SK-N-SH (cell line): ENCODE results near the gene RABGGTA. TPM values are rescaled to one million over a fixed set of nuclear protein-coding genes. Genes with fewer than 3 reads are reported as not detected.

Experiments
- CTCF ChIA-PET: fragments of 300-600, 350-600 bp; formaldehyde crosslinking; extraction: SDS; loops from one replicate; lab custom pipeline; 2021; lab: Yijun Ruan, JAX
- POLR2A ChIA-PET: fragments of 350-600 bp; sonication (Branson Sonifier 250); formaldehyde crosslinking; extraction: SDS; loops from one replicate; lab custom pipeline; 2020; ENCODE audit warnings: antibody characterized with exemption, inconsistent platforms; lab: Yijun Ruan, JAX
- DNase-seq: peaks from one replicate; pipeline ENCODE4 v3.0.0; 2012
- H2AFZ ChIP-seq: fragments of 200-600 bp; sonication (generic); 2 replicates; pipeline ENCODE4 v1.8.1; 2016; ENCODE audit warnings: antibody characterized with exemption, mild to moderate bottlenecking, low read depth
- H3F3A ChIP-seq: fragments of 200-600 bp; sonication (generic); replicated peaks from 2 replicates; pipeline ENCODE3; 2016; ENCODE audit warnings: antibody characterized with exemption, mild to moderate bottlenecking; ENCODE audit not compliant: insufficient read depth
- H3K27ac ChIP-seq, 2 experiments: fragments of 200-500 bp in 1 of 2; fragments of 200-600 bp in 1 of 2; sonication (Bioruptor generic) in 1 of 2; sonication (generic), shearing (Covaris generic) in 1 of 2; 2 replicates each; pipeline versions ENCODE4 v1.5.1 to v1.6.1; 2014 to 2016; ENCODE audit warnings: low read depth in 2 of 2, inconsistent platforms in 1 of 2, low read length in 1 of 2, mild to moderate bottlenecking in 1 of 2, mixed read lengths in 1 of 2
- H3K27me3 ChIP-seq: fragments of 200-600 bp; sonication (generic), shearing (Covaris generic); 2 replicates; pipeline ENCODE4 v1.6.1; 2016; ENCODE audit warnings: mixed run types; ENCODE audit not compliant: insufficient read depth
- H3K36me3 ChIP-seq, 2 experiments: fragments of 200-500 bp in 1 of 2; fragments of 200-600 bp in 1 of 2; sonication (Bioruptor generic) in 1 of 2; sonication (generic) in 1 of 2; replicated peaks in 1 of 2; 2 replicates each; pipeline versions ENCODE3 to v1.5.1; 2014 to 2016; ENCODE audit warnings: low read length in 1 of 2, mild to moderate bottlenecking in 1 of 2; ENCODE audit not compliant: insufficient read depth in 2 of 2, control insufficient read depth in 1 of 2
- H3K4me1 ChIP-seq, 2 experiments: fragments of 200-500 bp in 1 of 2; fragments of 200-600 bp in 1 of 2; sonication (Bioruptor generic) in 1 of 2; sonication (generic), shearing (Covaris generic) in 1 of 2; 2 replicates each; pipeline versions ENCODE4 v1.5.1 to v1.6.1; 2014 to 2016; ENCODE audit warnings: low read depth in 1 of 2, low read length in 1 of 2, mixed run types in 1 of 2; ENCODE audit not compliant: insufficient read depth in 2 of 2, control insufficient read depth in 1 of 2
- H3K4me2 ChIP-seq: fragments of 200-600 bp; sonication (generic), shearing (Covaris generic); 2 replicates; pipeline ENCODE4 v1.6.1; 2017; ENCODE audit warnings: mixed run types
- H3K4me3 ChIP-seq, 2 experiments: fragments of 200-500 bp in 1 of 2; fragments of 200-600 bp in 1 of 2; sonication (Bioruptor generic) in 1 of 2; sonication (generic), shearing (Covaris generic) in 1 of 2; 2 replicates each; pipeline versions ENCODE4 v1.5.1 to v1.8.1; 2014 to 2016; ENCODE audit warnings: low read depth in 2 of 2, inconsistent platforms in 1 of 2, low read length in 1 of 2, mild to moderate bottlenecking in 1 of 2, mixed read lengths in 1 of 2, moderate library complexity in 1 of 2
- H3K79me2 ChIP-seq: fragments of 200-600 bp; sonication (generic); 2 replicates; pipeline ENCODE4 v1.8.1; 2017; ENCODE audit warnings: mild to moderate bottlenecking; ENCODE audit not compliant: insufficient read depth
- H3K9ac ChIP-seq: fragments of 200-600 bp; sonication (generic); 2 replicates; pipeline ENCODE4 v1.6.1; 2017; ENCODE audit warnings: mixed run types
- H3K9me2 ChIP-seq: fragments of 200-600 bp; sonication (generic); 2 replicates; pipeline ENCODE4 v1.6.1; 2017; ENCODE audit warnings: mixed run types
- H3K9me3 ChIP-seq: fragments of 200-600 bp; sonication (generic); 2 replicates; pipeline ENCODE4 v1.6.1; 2017; ENCODE audit warnings: mixed run types, mild to moderate bottlenecking, moderate library complexity
- H4K20me1 ChIP-seq: fragments of 200-600 bp; sonication (generic); 2 replicates; pipeline ENCODE4 v1.6.1; 2017; ENCODE audit warnings: mild to moderate bottlenecking, mixed run types; ENCODE audit not compliant: insufficient read depth
- CTCF ChIP-seq: fragments of 200-600 bp; sonication (generic); IDR thresholded peaks from 2 replicates; pipeline ENCODE4 v1.6.1; 2017; ENCODE audit warnings: antibody characterized with exemption, mild to moderate bottlenecking, moderate library complexity
- EP300 ChIP-seq, 2 experiments: IDR thresholded peaks; 2 replicates each; pipeline versions ENCODE4 v1.4.0 to v1.6.1; 2012; ENCODE audit warnings: borderline replicate concordance in 1 of 2, low read depth in 1 of 2, low read length in 1 of 2
- FOSL2 ChIP-seq: IDR thresholded peaks from 2 replicates; pipeline ENCODE4 v1.4.0; 2012; ENCODE audit warnings: low read depth, mild to moderate bottlenecking, moderate library complexity, borderline replicate concordance
- FOXM1 ChIP-seq: IDR thresholded peaks from 2 replicates; pipeline ENCODE4 v1.4.0; 2012; ENCODE audit warnings: low read depth, mild to moderate bottlenecking
- MEF2A ChIP-seq: IDR thresholded peaks from 2 replicates; pipeline ENCODE4 v1.4.0; 2012; ENCODE audit warnings: low read depth, borderline replicate concordance
- NRF1 ChIP-seq: IDR thresholded peaks from 2 replicates; pipeline ENCODE4 v1.6.1; 2012; ENCODE audit warnings: low read depth, mild to moderate bottlenecking, low read length
- RAD21 ChIP-seq: IDR thresholded peaks from 2 replicates; pipeline ENCODE4 v1.6.1; 2012; ENCODE audit warnings: mild to moderate bottlenecking, low read length
- RFX5 ChIP-seq: IDR thresholded peaks from 2 replicates; pipeline ENCODE4 v1.6.1; 2012; ENCODE audit warnings: mild to moderate bottlenecking, improper control_type of control experiment, low read length
- SMC3 ChIP-seq: IDR thresholded peaks from 2 replicates; pipeline ENCODE4 v1.6.1; 2012; ENCODE audit warnings: low read depth, low read length, improper control_type of control experiment
- TAF1 ChIP-seq: IDR thresholded peaks from 2 replicates; pipeline ENCODE4 v1.6.1; 2012; ENCODE audit warnings: low read depth, mild to moderate bottlenecking, low read length, moderate library complexity, borderline replicate concordance
- TCF12 ChIP-seq: IDR thresholded peaks from 2 replicates; pipeline ENCODE4 v1.4.0; 2012
- USF1 ChIP-seq: IDR thresholded peaks from 2 replicates; pipeline ENCODE4 v1.4.0; 2012; ENCODE audit warnings: low read depth, borderline replicate concordance
- WGBS: methylation state at CpG from one replicate; pipeline ENCODE4 v1.1.6; 2017; ENCODE audit warnings: low lambda C conversion rate; 5-methylcytosine and 5-hydroxymethylcytosine counted together
- polyA plus RNA-seq, 3 experiments: library from polyadenylated mRNA; depleted of rRNA; stranded (reverse); fragments of >200 nt; gene quantifications; 2 replicates each; pipeline ENCODE4 v1.2.3, GENCODE V29; 2012
- TF ChIP-seq, protein P1 (sequence below): IDR thresholded peaks from 2 replicates; pipeline ENCODE4; 2012
- TF ChIP-seq, protein P2 (sequence below): fragments of 150-350 bp; IDR thresholded peaks from 2 replicates; pipeline ENCODE4 v1.6.1; 2016; ENCODE audit warnings: mild to moderate bottlenecking, low read depth, low read length
- TF ChIP-seq, protein P3 (sequence below): IDR thresholded peaks from 2 replicates; pipeline ENCODE4 v1.4.0; 2012; ENCODE audit warnings: low read depth

RABGGTA gene
- polyA plus RNA-seq, 1 of the 3 experiments (the other 2 are of a cell fraction) = 59.4 TPM

GRCh38 chr14:24310265-24310645, 38.9 kb upstream of the RABGGTA start (continued):
- TF ChIP-seq FOXM1 (no peak), TAF1 (no peak)
- TF ChIP-seq, protein P1, sequence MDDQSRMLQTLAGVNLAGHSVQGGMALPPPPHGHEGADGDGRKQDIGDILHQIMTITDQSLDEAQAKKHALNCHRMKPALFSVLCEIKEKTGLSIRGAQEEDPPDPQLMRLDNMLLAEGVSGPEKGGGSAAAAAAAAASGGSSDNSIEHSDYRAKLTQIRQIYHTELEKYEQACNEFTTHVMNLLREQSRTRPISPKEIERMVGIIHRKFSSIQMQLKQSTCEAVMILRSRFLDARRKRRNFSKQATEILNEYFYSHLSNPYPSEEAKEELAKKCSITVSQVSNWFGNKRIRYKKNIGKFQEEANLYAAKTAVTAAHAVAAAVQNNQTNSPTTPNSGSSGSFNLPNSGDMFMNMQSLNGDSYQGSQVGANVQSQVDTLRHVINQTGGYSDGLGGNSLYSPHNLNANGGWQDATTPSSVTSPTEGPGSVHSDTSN = no peak

GRCh38 chr14:24309538-24310264, 38.3 kb upstream of the RABGGTA start, which contains the start of gene LTB4R2:
TSS of gene LTB4R2 (plus strand) at chr14:24310140. CDS start at chr14:24310665, 525 bp downstream.
- Histone ChIP-seq H3K36me3 (peaks cover 6 to 49% of the 10 kb centered on the region in 2 experiments), H3K4me2 (no peak within 1 kb of the TSS), H3F3A (peaks cover 4% of the 10 kb centered on the region), H3K4me3 (no peak within 1 kb of the TSS), H3K79me2 (no peaks in the 10 kb centered on the region), H3K9ac (no peak within 1 kb of the TSS), H4K20me1 (no peaks in the 10 kb centered on the region), H3K9me2 (no peaks in the 10 kb centered on the region), H2AFZ (no peak within 1 kb of the TSS), H3K27ac (no peak within 1 kb of the TSS), H3K4me1 (peaks cover 0 to 2% of the 10 kb centered on the region in 2 experiments; a peak in 1 of 4 replicates), H3K27me3 (no peaks in the 10 kb centered on the region), H3K9me3 (no peaks in the 10 kb centered on the region)
- ChIA-PET CTCF (interaction anchor here (1.3 to 6.7 kb wide), 8 partner anchors 10 to 132 kb away, joined by 4 to 115 read pairs (median 40); partner anchors contain the start of genes DHRS1, NOP9 and TINF2), POLR2A (no interaction called here)
- WGBS = 98% methylated on average over 5 of the region's 5 CpGs
- DNase-seq = no peak
- TF ChIP-seq, protein P2, sequence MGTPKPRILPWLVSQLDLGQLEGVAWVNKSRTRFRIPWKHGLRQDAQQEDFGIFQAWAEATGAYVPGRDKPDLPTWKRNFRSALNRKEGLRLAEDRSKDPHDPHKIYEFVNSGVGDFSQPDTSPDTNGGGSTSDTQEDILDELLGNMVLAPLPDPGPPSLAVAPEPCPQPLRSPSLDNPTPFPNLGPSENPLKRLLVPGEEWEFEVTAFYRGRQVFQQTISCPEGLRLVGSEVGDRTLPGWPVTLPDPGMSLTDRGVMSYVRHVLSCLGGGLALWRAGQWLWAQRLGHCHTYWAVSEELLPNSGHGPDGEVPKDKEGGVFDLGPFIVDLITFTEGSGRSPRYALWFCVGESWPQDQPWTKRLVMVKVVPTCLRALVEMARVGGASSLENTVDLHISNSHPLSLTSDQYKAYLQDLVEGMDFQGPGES = no peak
- no peak for TF ChIP-seq RAD21
- no peak for TF ChIP-seq RFX5
- no peak for TF ChIP-seq FOXM1
- TF ChIP-seq USF1 = no peak
- no peak for TF ChIP-seq MEF2A
- TF ChIP-seq, protein P3, sequence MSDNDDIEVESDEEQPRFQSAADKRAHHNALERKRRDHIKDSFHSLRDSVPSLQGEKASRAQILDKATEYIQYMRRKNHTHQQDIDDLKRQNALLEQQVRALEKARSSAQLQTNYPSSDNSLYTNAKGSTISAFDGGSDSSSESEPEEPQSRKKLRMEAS = no peak
- TF ChIP-seq NRF1 = no peak
- no peak for TF ChIP-seq CTCF
- no peak for TF ChIP-seq EP300 (IDR thresholded peaks at IDR 0.05; ENCODE audit: borderline replicate concordance in 1 of 2, low read depth in 1 of 2, low read length in 1 of 2)
- no peak for TF ChIP-seq SMC3
- TF ChIP-seq TCF12 = no peak
- TF ChIP-seq FOSL2 = no peak
- TF ChIP-seq TAF1 = no peak
